D341Med (cell line): ENCODE measurements around the gene TNIK.

ENCODE experiments used
- DNase-seq: peaks from one replicate; pipeline ENCODE4 v3.0.0; 2012; ENCODE audit warnings: low spot score

The TNIK gene

GRCh38 chr3:171459942-171460724 is at the start of gene TNIK:
Gene TNIK (minus strand): TSS chr3:171460405. CDS start chr3:171460063, 342 bp downstream.
- DNase-seq = peak; percentile 81

GRCh38 chr3:171508676-171509075 is 48.5 kb upstream of the TNIK start:
- DNase-seq = no peak

GRCh38 chr3:171508206-171508605 is 48.0 kb upstream of the TNIK start:
- no peak for DNase-seq

GRCh38 chr3:171506743-171507319 is 46.6 kb upstream of the TNIK start:
- no peak for DNase-seq

- DNase-seq = no peak
Measured at GRCh38 chr3:171505822-171506333, 45.7 kb upstream of the TNIK start.

GRCh38 chr3:171504376-171504775 is 44.2 kb upstream of the TNIK start:
- DNase-seq = no peak

- no peak for DNase-seq
Measured at GRCh38 chr3:171503817-171504216, 43.6 kb upstream of the TNIK start.

GRCh38 chr3:171498921-171499320 is 38.7 kb upstream of the TNIK start:
- no peak for DNase-seq

- no peak for DNase-seq
Measured at GRCh38 chr3:171497468-171497867, 37.3 kb upstream of the TNIK start.

- no peak for DNase-seq
Measured at GRCh38 chr3:171495413-171495812, 35.2 kb upstream of the TNIK start.

GRCh38 chr3:171494457-171495109 is 34.4 kb upstream of the TNIK start:
- no peak for DNase-seq

- DNase-seq = no peak
Measured at GRCh38 chr3:171491361-171491760, 31.2 kb upstream of the TNIK start.

- DNase-seq = no peak
Measured at GRCh38 chr3:171490901-171491300, 30.7 kb upstream of the TNIK start.

- DNase-seq = no peak
Measured at GRCh38 chr3:171489348-171489747, 29.1 kb upstream of the TNIK start.

GRCh38 chr3:171488479-171488878 is 28.3 kb upstream of the TNIK start:
- DNase-seq = no peak

- DNase-seq = no peak
Measured at GRCh38 chr3:171487382-171487781, 27.2 kb upstream of the TNIK start.

GRCh38 chr3:171485338-171485737 is 25.1 kb upstream of the TNIK start:
- no peak for DNase-seq

GRCh38 chr3:171481011-171481410 is 20.8 kb upstream of the TNIK start:
- no peak for DNase-seq

GRCh38 chr3:171480526-171480925 is 20.3 kb upstream of the TNIK start:
- DNase-seq = no peak

GRCh38 chr3:171476532-171477102 is 16.4 kb upstream of the TNIK start:
- DNase-seq = no peak

GRCh38 chr3:171472552-171472951 is 12.3 kb upstream of the TNIK start:
- no peak for DNase-seq

GRCh38 chr3:171470714-171471227 is 10.6 kb upstream of the TNIK start:
- no peak for DNase-seq
